ENCODE results near the gene NELFA.

DNA sequence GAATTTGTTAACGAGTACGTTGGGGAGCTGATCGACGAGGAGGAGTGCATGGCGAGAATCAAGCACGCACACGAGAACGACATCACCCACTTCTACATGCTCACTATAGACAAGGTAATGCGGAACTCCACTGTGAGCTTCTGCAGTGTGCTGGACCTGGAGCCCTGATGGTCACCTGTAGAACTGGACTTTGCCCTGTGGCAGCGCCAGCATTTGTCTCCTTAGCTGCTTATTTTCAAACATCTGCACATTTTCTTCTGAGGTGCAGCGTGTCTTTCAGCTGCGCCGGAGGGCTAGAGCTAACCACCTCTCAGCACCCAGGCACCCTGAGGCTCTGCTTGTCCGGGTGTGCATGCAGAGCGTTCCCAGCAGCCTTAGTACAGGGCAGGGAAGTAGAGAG lies 47.7 kb downstream of the NELFA start:
- TF ChIP-seq EZH2 (IDR thresholded peaks at IDR 0.05): no peak
- no peak for TF ChIP-seq POLR2AphosphoS5 (IDR thresholded peaks at IDR 0.05; ENCODE audit: borderline replicate concordance, low read depth, low read length)

All from SK-N-MC (cell line).